Occipital lobe (tissue), 2 donors: ENCODE data around the gene SORBS2. TPM values are rescaled to one million over a fixed set of nuclear protein-coding genes. Genes with fewer than 3 reads are reported as not detected.

ENCODE experiments used
- DNase-seq: peaks from one replicate; lab custom pipeline; 2025; lab: John Stamatoyannopoulos, UW
- total RNA-seq: library from RNA; depleted of rRNA; stranded (reverse); fragments of >200 nt; gene quantifications from one replicate; pipeline ENCODE4 v1.2.3, GENCODE V29; 2014

Gene SORBS2
- total RNA-seq, 1 donor from 2014 or later: 66.8 TPM

DNA sequence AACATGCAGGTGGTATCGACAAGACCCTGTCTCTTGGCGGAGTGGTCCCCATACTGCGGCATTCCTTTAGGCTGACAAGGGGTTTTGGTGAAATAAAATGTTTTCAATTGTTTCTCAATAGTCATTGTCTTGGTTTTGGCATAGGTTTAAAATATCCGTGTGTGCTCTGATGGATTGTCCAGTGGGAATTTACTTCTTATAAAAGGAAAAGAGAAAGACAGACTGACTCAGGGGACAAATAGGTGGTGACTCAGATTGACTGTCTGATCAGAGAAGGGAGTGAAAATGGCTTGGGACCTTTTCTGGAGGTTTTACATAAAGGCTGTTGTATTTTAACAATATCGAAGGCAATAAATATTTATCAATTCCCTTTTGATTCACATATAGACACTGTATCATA is 129.8 kb downstream of the SORBS2 start:
- no peak for DNase-seq

GRCh38 chr4:185681604-185682003 is 130.4 kb downstream of the SORBS2 start:
- no peak for DNase-seq

GRCh38 chr4:185680617-185681016 is 131.4 kb downstream of the SORBS2 start:
- DNase-seq: no peak

DNA sequence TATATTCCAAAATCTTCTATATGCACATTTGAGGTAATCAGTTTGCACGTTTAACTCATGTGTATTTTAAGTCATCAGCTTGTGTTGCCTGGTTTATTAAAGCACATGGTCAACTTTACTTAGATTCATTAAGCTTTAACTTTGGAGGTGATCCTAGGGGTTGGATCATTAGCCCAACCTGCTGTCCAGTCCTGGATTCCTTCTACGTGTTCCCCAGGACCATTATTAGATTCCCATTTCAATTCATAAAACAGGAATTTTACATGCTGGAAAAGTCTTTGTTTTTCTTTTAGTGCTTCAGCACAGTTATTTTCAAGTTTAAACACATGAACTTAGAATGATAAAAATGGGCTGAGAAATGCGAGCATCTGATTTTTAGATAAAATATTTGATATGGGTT is 132.5 kb downstream of the SORBS2 start:
- no peak for DNase-seq

DNA sequence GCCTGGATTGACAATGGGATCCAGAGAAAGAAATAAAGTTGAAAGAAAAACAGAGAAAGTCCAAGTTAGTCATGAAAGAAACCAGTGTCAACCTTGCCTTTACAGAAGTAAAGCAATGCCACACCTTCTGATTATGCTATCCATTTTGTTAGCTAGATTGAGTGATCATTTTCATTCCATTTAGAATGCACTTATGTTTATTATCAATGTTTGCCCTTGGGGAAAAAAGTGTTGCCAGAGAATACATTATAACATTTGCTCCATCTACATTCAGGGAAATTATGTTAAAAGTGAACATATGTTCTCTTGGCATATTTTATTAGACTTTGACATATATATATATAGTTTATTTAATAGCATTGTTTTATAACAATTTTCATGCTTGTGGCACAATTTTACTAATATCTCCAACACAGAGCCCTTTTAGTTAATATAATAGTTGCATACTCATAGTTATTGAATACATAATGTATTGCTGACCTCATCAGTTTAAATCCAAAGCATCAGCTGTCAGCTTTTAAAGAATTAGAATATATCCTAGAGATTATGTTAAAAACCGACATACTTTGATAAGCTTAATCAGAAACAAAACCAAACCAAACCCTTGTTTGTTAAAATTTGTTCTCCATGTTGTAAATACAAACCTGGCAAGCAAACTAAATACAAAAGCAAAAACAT is 134.2 kb downstream of the SORBS2 start:
- DNase-seq: no peak

DNA sequence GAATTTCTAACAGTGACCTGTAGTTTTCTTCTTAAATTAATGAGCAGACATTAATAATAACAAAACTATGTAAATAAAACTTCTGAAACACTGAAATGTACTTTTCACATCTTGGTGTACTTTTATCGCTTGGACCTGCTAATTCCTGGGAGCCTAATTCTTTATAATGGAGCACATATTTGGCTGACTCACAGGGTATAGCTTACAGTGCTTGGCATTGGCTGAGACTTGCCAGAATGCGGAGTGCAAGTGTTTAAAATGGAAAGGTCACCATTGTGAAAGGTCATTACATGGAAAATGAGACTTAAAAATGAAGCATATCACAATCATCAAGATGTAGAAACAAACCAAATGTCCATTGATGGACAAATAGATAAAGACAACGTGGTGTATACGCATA is 139.4 kb downstream of the SORBS2 start:
- DNase-seq: no peak

DNA sequence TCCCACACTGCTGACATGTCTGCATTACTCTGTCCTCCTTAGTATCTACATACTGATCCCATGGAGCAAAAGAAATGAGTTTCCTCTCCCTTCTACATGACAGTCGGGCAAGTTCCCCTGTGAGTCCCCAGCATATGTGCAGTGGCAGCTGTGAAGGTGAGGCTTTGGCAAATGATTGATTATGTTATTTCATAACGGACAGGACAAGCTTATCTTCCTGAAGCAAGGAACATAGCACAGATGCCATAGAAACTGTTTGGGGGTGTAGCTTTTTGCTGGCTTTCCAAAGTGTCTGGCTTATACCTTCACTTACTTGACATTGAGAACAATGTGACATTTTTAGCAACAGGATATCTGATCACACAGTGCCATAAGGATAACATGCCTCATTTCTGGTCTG is 139.8 kb downstream of the SORBS2 start:
- no peak for DNase-seq

DNA sequence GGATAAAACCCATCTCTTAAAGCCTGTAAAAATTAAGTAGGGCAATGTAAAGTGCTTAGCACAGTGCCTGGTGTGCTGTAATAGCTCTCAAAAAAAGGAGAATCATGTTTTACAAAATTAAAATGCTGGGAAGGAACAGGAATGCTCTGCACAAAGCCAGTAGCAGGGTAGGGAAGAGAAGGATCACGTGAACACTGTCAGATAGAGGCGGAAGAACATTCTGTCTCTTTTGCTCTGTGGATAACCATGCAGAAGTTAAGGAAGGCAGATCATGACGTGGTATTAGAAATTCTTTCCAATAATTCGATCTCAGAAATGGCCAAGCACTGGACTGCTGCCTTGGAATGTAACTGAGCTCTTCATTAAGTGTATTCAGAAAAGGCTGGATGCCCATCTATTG is 140.5 kb downstream of the SORBS2 start:
- DNase-seq: no peak

DNA sequence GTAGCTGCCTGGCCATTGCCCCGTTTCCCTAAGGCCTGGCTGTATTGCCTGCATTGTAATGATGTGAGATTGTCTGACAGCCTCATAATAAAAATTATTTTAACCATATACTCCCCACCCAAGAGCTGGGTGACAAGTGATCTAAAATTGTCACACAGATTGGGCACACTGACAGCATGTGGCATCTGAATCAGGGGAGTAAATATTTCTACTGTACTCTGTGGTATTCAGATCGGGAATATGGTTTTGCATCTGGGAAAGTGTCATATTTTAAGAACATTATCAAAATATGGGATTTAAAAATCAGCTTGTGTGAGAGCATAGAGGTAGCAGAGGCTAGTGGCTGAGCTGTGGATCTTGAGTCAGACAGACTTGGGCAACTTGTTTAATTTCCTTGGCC is 140.9 kb downstream of the SORBS2 start:
- DNase-seq: no peak

GRCh38 chr4:185669288-185669687 is 142.7 kb downstream of the SORBS2 start:
- DNase-seq: no peak

DNA sequence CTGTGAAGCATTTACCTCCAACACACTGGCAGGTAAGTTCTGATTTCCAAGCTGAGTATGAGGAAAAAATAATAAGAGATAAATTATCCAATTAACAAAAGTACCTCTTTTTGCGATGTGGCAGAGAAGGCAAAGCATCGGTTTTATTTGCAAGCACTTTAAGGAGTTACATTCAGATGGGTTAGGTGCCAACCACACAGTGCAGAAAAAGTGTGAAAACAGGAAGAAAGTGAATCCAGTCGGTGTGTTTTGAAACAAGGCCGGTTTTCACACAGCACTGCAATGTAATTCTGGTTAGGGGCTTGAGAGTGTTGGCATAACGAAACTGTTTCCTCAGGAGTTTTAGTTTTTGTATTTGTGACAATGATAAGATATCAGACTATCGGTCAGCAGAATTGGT is 145.8 kb downstream of the SORBS2 start:
- no peak for DNase-seq

DNA sequence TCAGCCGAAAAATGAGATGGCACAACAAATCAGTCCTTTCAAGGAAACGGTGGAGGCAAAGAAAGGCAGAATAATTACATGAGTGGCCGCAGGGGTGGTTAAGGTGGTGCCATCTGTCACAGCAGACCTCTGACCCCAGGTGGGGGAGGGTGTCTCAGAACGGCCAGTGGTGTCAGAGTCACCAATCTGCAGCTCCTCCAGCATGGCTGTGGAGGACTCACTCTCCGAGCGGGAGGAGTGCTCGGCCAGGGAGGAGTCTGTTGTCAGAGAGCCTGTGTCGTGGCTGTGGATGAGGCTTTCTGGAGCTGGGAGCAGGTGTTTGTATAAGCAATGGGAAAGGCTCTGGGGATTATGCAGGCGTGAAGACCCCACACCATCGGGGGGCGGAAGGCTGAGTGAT is 146.3 kb downstream of the SORBS2 start:
- DNase-seq: no peak

DNA sequence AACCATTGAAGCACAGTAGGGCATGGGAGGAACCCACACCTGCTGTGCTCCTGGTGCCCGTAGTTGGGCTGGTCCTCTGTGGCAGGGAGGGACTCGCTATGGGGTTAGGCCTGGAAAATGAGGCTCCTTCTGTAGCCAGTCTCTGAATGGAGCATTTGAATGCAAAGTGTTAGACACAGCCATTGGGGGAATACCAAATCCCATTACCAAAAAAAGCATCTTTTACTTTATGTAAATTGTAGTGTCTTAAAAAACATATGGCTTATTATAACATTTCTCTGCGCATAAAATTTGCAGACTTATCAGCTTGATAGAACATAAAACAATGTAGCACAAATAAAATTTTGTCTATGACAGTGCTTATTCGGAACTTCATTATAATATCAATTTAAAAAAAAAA is 147.5 kb downstream of the SORBS2 start:
- DNase-seq: no peak

- DNase-seq: no peak
These were observed 149.8 kb downstream of the SORBS2 start for GRCh38 chr4:185662030-185662778.

GRCh38 chr4:185660340-185660739 is 151.7 kb downstream of the SORBS2 start:
- DNase-seq: no peak

DNA sequence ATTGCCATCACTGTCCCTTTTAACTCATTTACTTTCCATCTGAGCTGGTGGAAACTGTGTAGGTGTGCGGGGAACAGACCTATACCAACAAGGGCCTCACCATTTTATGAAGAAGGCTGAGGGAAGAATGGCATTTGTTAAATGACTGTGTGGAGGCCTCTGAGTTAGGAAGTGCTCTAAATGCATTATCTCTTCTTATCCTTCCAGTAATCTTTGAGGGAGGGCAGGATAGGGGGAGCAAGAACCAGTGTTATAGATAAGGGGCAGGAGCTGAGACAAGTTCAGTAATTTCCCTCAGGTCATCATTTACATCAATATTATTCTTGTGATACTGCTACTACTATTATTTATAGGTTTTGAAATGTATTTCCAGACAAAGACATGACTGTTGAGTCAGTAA is 154.3 kb downstream of the SORBS2 start:
- no peak for DNase-seq

DNA sequence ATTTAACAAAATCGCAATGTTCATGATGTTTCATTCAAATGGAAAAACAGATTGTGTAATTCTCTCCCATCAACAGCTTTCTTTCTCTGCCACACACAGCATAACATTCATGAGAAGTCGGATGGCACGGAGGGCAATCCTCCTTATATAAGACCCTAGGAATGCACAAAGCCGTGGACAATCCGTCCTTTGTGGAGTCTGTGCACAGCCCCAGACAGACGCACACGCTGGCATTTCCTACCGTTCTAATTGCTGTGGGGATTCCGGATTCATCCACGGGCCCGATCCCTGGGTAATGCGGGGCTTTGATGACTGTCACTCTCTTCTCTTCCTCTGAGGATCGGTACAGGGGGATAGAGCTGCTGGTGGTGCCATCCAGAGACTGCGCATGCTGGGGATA is 154.8 kb downstream of the SORBS2 start:
- no peak for DNase-seq

DNA sequence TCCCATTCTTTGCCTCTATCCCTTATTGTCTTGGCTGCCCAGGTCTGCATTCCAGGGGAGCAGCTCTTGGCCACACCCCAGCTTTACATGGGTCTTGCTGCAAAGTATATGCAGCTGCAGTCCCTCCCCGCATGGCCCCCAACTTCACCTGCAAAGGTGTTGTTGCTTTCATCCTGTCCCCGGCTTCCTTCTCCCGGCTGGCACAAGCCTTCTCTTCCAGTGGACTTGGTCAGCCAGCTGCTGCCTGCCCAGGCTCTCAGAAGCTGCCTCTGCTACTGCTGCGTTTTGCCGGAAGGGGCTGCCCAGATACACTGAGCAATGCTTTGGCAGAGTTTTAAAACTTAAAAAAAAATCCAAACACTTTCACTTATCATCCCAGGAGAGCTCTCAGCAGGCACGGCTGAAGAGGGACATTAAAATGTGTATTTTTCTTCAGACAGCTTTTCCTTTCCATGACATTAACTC is 155.5 kb downstream of the SORBS2 start:
- peak; percentile 25 for DNase-seq

GRCh38 chr4:185654965-185655554 is 156.9 kb downstream of the SORBS2 start:
- DNase-seq: no peak

GRCh38 chr4:185654311-185654710 is 157.7 kb downstream of the SORBS2 start:
- no peak for DNase-seq

GRCh38 chr4:185651851-185652250 is 160.1 kb downstream of the SORBS2 start:
- DNase-seq: no peak

DNA sequence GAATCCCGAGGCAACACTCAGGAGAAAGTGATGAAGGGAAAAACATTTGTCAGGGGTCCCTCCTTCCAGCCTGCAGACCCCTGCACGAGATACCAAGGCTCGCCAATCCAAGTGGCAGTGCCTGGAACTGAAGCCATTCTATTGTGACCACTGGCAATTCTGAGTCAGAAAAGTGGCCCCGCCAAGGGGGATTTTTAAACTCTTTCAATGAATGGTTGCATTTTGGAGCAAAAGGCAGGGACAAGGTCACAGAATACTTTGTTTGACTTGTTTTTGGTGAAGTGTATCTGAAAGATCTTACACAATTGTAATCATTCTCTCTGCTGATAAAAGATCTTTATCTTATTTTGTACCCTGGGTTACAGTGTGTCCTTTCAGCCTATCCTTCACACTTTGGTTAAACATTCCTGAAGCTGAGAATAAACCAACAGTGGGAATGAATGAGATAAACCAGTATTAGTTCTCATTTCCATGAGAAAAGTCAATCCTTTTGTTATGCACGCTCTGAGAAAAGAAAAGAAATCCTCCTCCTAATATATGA is 160.8 kb downstream of the SORBS2 start:
- no peak for DNase-seq

- DNase-seq: no peak
These were observed 163.4 kb downstream of the SORBS2 start for GRCh38 chr4:185648631-185649030.
